ENCODE measurements around the gene SPIC.

SPIC gene

GRCh38 chr12:101536069-101536674, 61.0 kb downstream of the SPIC start:
- no peak for DNase-seq
